H9 (cell line): Measurements from ENCODE around the gene RPL5. TPM values are rescaled to one million over a fixed set of nuclear protein-coding genes. Genes with fewer than 3 reads are reported as not detected.

ENCODE experiments used
- DNase-seq: peaks from one replicate; pipeline ENCODE4 v3.0.0-alpha.2; 2017
- H2AFZ ChIP-seq: one replicate; pipeline ENCODE4 v1.6.1; 2013; ENCODE audit warnings: mild to moderate bottlenecking, low read length, control low read depth, moderate library complexity
- H2AK5ac ChIP-seq: 2 replicates; pipeline ENCODE4 v1.6.1; 2013; ENCODE audit warnings: low read length, control low read depth, mixed read lengths; ENCODE audit not compliant: insufficient read length
- H2BK120ac ChIP-seq: one replicate; pipeline ENCODE4 v1.6.1; 2013; ENCODE audit warnings: low read depth, mild to moderate bottlenecking, low read length, control low read depth, inconsistent platforms; ENCODE audit not compliant: poor library complexity, severe bottlenecking
- H2BK12ac ChIP-seq: 2 replicates; pipeline ENCODE4 v1.6.1; 2013; ENCODE audit warnings: low read length, control low read depth, mixed read lengths, low read depth; ENCODE audit not compliant: insufficient read length
- H2BK15ac ChIP-seq: 2 replicates; pipeline ENCODE4 v1.6.1; 2013; ENCODE audit warnings: low read depth, low read length, control low read depth
- H2BK20ac ChIP-seq: one replicate; pipeline ENCODE4 v1.6.1; 2013; ENCODE audit warnings: low read depth, mild to moderate bottlenecking, low read length, control low read depth, inconsistent platforms; ENCODE audit not compliant: poor library complexity, severe bottlenecking
- H2BK5ac ChIP-seq: 2 replicates; pipeline ENCODE4 v1.6.1; 2013; ENCODE audit warnings: low read length, control low read depth, mixed read lengths; ENCODE audit not compliant: insufficient read length
- H3K14ac ChIP-seq: 2 replicates; pipeline ENCODE4 v1.6.1; 2013; ENCODE audit warnings: low read length, control low read depth; ENCODE audit not compliant: insufficient read depth
- H3K18ac ChIP-seq: 2 replicates; pipeline ENCODE4 v1.6.1; 2013; ENCODE audit warnings: low read depth, mild to moderate bottlenecking, mixed read lengths, low read length, control low read depth; ENCODE audit not compliant: insufficient read length
- H3K23ac ChIP-seq: 2 replicates; pipeline ENCODE4 v1.6.1; 2013; ENCODE audit warnings: low read length, control low read depth, mixed read lengths, low read depth; ENCODE audit not compliant: insufficient read length
- H3K23me2 ChIP-seq: 2 replicates; pipeline ENCODE4 v1.6.1; 2013; ENCODE audit warnings: low read depth, mild to moderate bottlenecking, mixed read lengths, low read length, control low read depth; ENCODE audit not compliant: insufficient read length, poor library complexity, severe bottlenecking
- H3K27ac ChIP-seq: 2 replicates; pipeline ENCODE4 v1.5.1; 2013; ENCODE audit warnings: low read length, control low read depth, mixed read lengths, low read depth; ENCODE audit not compliant: insufficient read length
- H3K27me3 ChIP-seq: 2 replicates; pipeline ENCODE4 v1.6.1; 2013; ENCODE audit warnings: low read length, control low read depth, inconsistent platforms; ENCODE audit not compliant: insufficient read depth
- H3K4ac ChIP-seq: 2 replicates; pipeline ENCODE4 v1.6.1; 2013; ENCODE audit warnings: low read depth, mild to moderate bottlenecking, control low read depth, inconsistent platforms, low read length, moderate library complexity
- H3K4me1 ChIP-seq: 2 replicates; pipeline ENCODE4 v1.6.1; 2013; ENCODE audit warnings: low read length, control low read depth, inconsistent platforms; ENCODE audit not compliant: insufficient read depth
- H3K4me2 ChIP-seq: 2 replicates; pipeline ENCODE4 v1.6.1; 2013; ENCODE audit warnings: low read length, control low read depth, mixed read lengths; ENCODE audit not compliant: insufficient read length, insufficient read depth
- H3K56ac ChIP-seq: 2 replicates; pipeline ENCODE4 v1.6.1; 2013; ENCODE audit warnings: low read depth, mild to moderate bottlenecking, mixed read lengths, low read length, control low read depth; ENCODE audit not compliant: insufficient read length
- H3K79me1 ChIP-seq: 2 replicates; pipeline ENCODE4 v1.6.1; 2013; ENCODE audit warnings: low read depth, mild to moderate bottlenecking, moderate library complexity, low read length, control low read depth, inconsistent platforms; ENCODE audit not compliant: insufficient read depth, poor library complexity, severe bottlenecking
- H3K79me2 ChIP-seq: 2 replicates; pipeline ENCODE4 v1.6.1; 2013; ENCODE audit warnings: low read length, control low read depth, inconsistent platforms; ENCODE audit not compliant: insufficient read depth
- H3K9ac ChIP-seq: 2 replicates; pipeline ENCODE4 v1.6.1; 2013; ENCODE audit warnings: low read length, control low read depth, mixed read lengths; ENCODE audit not compliant: insufficient read length; ENCODE audit errors: extremely low read depth
- H3K9me3 ChIP-seq: one replicate; pipeline ENCODE4 v1.6.1; 2013; ENCODE audit warnings: low read depth, low read length, inconsistent platforms; ENCODE audit not compliant: control insufficient read depth
- H3T11ph ChIP-seq: one replicate; pipeline ENCODE4 v1.6.1; 2013; ENCODE audit warnings: mild to moderate bottlenecking, low read length, control low read depth, inconsistent platforms
- H4K20me1 ChIP-seq: one replicate; pipeline ENCODE4 v1.6.1; 2013; ENCODE audit not compliant: control insufficient read depth, insufficient read length, insufficient read depth
- H4K5ac ChIP-seq: 2 replicates; pipeline ENCODE4 v1.6.1; 2013; ENCODE audit warnings: low read depth, mild to moderate bottlenecking, mixed read lengths, low read length, control low read depth; ENCODE audit not compliant: insufficient read length
- H4K8ac ChIP-seq: replicated peaks from 2 replicates; pipeline ENCODE4 v1.6.1; 2013; ENCODE audit warnings: low read length, control low read depth, mixed read lengths, low read depth; ENCODE audit not compliant: insufficient read length
- H4K91ac ChIP-seq: 2 replicates; pipeline ENCODE4 v1.6.1; 2013; ENCODE audit warnings: low read depth, mild to moderate bottlenecking, moderate library complexity, mixed read lengths, low read length, control low read depth; ENCODE audit not compliant: insufficient read length
- H3K27ac Mint-ChIP-seq, 3 experiments: 2 replicates in 2 of 3; 3 replicates in 1 of 3; pipeline ENCODE4 v1.8.0; 2020 to 2021; ENCODE audit warnings: mixed read lengths in 3 of 3, mild to moderate bottlenecking in 1 of 3, moderate library complexity in 1 of 3
- H3K27me3 Mint-ChIP-seq: 2 replicates; pipeline ENCODE4 v1.8.0; 2021; ENCODE audit warnings: low read depth, mild to moderate bottlenecking, moderate library complexity, mixed read lengths
- H3K36me3 Mint-ChIP-seq, 3 experiments: 2 replicates in 2 of 3; 3 replicates in 1 of 3; pipeline ENCODE4 v1.8.0; 2020 to 2021; ENCODE audit warnings: low read depth in 3 of 3, mixed read lengths in 3 of 3; ENCODE audit not compliant: insufficient read depth in 1 of 3
- H3K4me1 Mint-ChIP-seq, 2 experiments: 2 replicates each; pipeline ENCODE4 v1.8.0; 2020; ENCODE audit warnings: mixed read lengths in 2 of 2
- H3K4me3 Mint-ChIP-seq, 2 experiments: 2 replicates in 1 of 2; 3 replicates in 1 of 2; pipeline ENCODE4 v1.8.0; 2020 to 2021; ENCODE audit warnings: mild to moderate bottlenecking in 2 of 2, mixed read lengths in 2 of 2, moderate library complexity in 1 of 2
- H3K9me3 Mint-ChIP-seq, 2 experiments: 2 replicates in 1 of 2; 3 replicates in 1 of 2; pipeline ENCODE4 v1.8.0; 2020; ENCODE audit warnings: mild to moderate bottlenecking in 2 of 2, mixed read lengths in 2 of 2, moderate library complexity in 1 of 2
- WGBS: extraction: QIAGEN DNeasy Blood & Tissue Kit; methylation state at CpG from one replicate; pipeline ENCODE4 v1.1.7; 2013; ENCODE audit warnings: missing lambda C conversion rate, low lambda C conversion rate, mixed read lengths; ENCODE audit not compliant: insufficient read length; ENCODE audit errors: extremely low coverage; 5-methylcytosine and 5-hydroxymethylcytosine counted together
- total RNA-seq: library from RNA; stranded (reverse); gene quantifications from 2 replicates; pipeline ENCODE4 v1.2.1, GENCODE V29; 2021
- TF ChIP-seq, protein P1 (sequence below): fragments of 200-600 bp; sonication (generic); conservative IDR thresholded peaks from 3 replicates; pipeline ENCODE4 v1.8.0; 2021; ENCODE audit warnings: antibody characterized with exemption, mild to moderate bottlenecking

Gene RPL5
- total RNA-seq, 1 experiment from 2014 or later = 1,608 TPM

DNA sequence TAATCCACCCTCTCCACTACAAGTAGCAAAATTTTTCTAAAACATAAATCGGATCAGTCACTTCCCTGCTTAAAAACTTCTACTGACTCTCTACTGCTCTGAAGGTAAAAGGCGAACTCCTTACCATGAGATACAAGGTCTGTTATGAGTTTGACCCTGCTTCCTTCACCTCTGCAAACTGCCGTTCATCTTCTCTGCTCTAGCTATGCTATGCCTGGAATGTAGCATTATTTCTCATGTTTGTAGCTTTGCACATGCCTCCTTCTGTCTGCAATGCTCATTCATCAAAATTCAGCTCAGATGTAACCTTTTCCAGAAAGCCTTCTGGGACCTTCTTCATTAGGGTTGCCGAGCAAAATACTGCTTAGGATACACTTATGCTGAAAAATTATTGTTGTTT lies 30.8 kb downstream of the RPL5 start:
- no peak for DNase-seq
- no peak overlapping the region for H3K4ac ChIP-seq
- no peak overlapping the region for H3K23ac ChIP-seq
- no peaks in the 10 kb centered on the region for H4K20me1 ChIP-seq
- H4K8ac ChIP-seq = no peak overlapping the region
- no peaks in the 10 kb centered on the region for H3K36me3 Mint-ChIP-seq
- no peak overlapping the region for H3K9ac ChIP-seq
- H2AFZ ChIP-seq = no peak overlapping the region
- H2AK5ac ChIP-seq = no peak overlapping the region
- no peaks in the 10 kb centered on the region for H3K23me2 ChIP-seq
- no peaks in the 10 kb centered on the region for H3K27me3 Mint-ChIP-seq
- H3K79me2 ChIP-seq = no peaks in the 10 kb centered on the region
- no peak overlapping the region for H3K27ac ChIP-seq
- no peak overlapping the region for H2BK20ac ChIP-seq
- H2BK15ac ChIP-seq = no peak overlapping the region
- no peak overlapping the region for H4K5ac ChIP-seq
- H4K91ac ChIP-seq = no peak overlapping the region
- no peak overlapping the region for H2BK12ac ChIP-seq
- no peak overlapping the region for H3T11ph ChIP-seq
- H3K9me3 ChIP-seq = no peaks in the 10 kb centered on the region
- no peak overlapping the region for H2BK120ac ChIP-seq
- H3K27me3 ChIP-seq = no peaks in the 10 kb centered on the region
- no peak overlapping the region for H3K18ac ChIP-seq
- no peak overlapping the region for H3K27ac Mint-ChIP-seq
- no peaks in the 10 kb centered on the region for H3K79me1 ChIP-seq
- no peak overlapping the region for H3K4me2 ChIP-seq
- no peak overlapping the region for H3K4me3 Mint-ChIP-seq
- no peak overlapping the region for H3K14ac ChIP-seq
- TF ChIP-seq, protein P1, sequence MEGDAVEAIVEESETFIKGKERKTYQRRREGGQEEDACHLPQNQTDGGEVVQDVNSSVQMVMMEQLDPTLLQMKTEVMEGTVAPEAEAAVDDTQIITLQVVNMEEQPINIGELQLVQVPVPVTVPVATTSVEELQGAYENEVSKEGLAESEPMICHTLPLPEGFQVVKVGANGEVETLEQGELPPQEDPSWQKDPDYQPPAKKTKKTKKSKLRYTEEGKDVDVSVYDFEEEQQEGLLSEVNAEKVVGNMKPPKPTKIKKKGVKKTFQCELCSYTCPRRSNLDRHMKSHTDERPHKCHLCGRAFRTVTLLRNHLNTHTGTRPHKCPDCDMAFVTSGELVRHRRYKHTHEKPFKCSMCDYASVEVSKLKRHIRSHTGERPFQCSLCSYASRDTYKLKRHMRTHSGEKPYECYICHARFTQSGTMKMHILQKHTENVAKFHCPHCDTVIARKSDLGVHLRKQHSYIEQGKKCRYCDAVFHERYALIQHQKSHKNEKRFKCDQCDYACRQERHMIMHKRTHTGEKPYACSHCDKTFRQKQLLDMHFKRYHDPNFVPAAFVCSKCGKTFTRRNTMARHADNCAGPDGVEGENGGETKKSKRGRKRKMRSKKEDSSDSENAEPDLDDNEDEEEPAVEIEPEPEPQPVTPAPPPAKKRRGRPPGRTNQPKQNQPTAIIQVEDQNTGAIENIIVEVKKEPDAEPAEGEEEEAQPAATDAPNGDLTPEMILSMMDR = no peak
- no peak overlapping the region for H2BK5ac ChIP-seq
- H3K4me1 ChIP-seq = no peaks in the 10 kb centered on the region
- H3K9me3 Mint-ChIP-seq = no peaks in the 10 kb centered on the region
- H3K4me1 Mint-ChIP-seq = peaks cover 2 to 4% of the 10 kb centered on the region in 2 experiments; a peak in 2 of 4 replicates
- no peak overlapping the region for H3K56ac ChIP-seq
- no CpG with 5 or more reads among the region's 4 CpGs for WGBS
